ENCODE results near the gene RFPL4A. TPM values are rescaled to one million over a fixed set of nuclear protein-coding genes. Genes with fewer than 3 reads are reported as not detected.
"Not testable (repeated sequence)": the region's sequence is repeated elsewhere in the genome, so short reads cannot be mapped to it uniquely, and the experiment has no call there.

Gene RFPL4A
- total RNA-seq, 2 experiments from 2014 or later, result not detected

- H3K4me3 Mint-ChIP-seq; CTCF ChIA-PET; H3K36me3 Mint-ChIP-seq; ATAC-seq; H3K27me3 Mint-ChIP-seq; H3K9me3 Mint-ChIP-seq (ENCODE audit: low read depth); H3K4me1 Mint-ChIP-seq; H3K27ac Mint-ChIP-seq; DNase-seq: not testable (repeated sequence)
These were observed 2.1 kb upstream of the RFPL4A start for GRCh38 chr19:55756808-55757207.

GRCh38 chr19:55766466-55766865 is 7.6 kb downstream of the RFPL4A start:
- ATAC-seq, result no peak
- Mint-ChIP-seq H3K4me1 (no peaks in the 10 kb centered on the region), H3K9me3 (ENCODE audit: low read depth) (peaks cover 8% of the 10 kb centered on the region), H3K4me3 (no peak overlapping the region), H3K36me3 (no peaks in the 10 kb centered on the region), H3K27ac (no peak overlapping the region), H3K27me3 (peaks cover 4% of the 10 kb centered on the region)
- CTCF ChIA-PET, result no interaction called here
- no peak for DNase-seq

- H3K27ac Mint-ChIP-seq; H3K9me3 Mint-ChIP-seq (ENCODE audit: low read depth); H3K4me1 Mint-ChIP-seq; ATAC-seq; H3K27me3 Mint-ChIP-seq; H3K36me3 Mint-ChIP-seq; DNase-seq; H3K4me3 Mint-ChIP-seq; CTCF ChIA-PET: not testable (repeated sequence)
These were observed 9.9 kb downstream of the RFPL4A start, which contains the start of gene RFPL4AL1 for GRCh38 chr19:55768818-55769217. TSS of gene RFPL4AL1 (plus strand) at chr19:55769118. CDS start at chr19:55771805, 2,687 bp downstream.

GRCh38 chr19:55769632-55770031 is 10.7 kb downstream of the RFPL4A start:
- H3K27me3 Mint-ChIP-seq; H3K27ac Mint-ChIP-seq; H3K36me3 Mint-ChIP-seq; H3K4me1 Mint-ChIP-seq; DNase-seq; H3K9me3 Mint-ChIP-seq (ENCODE audit: low read depth); ATAC-seq; H3K4me3 Mint-ChIP-seq; CTCF ChIA-PET: not testable (repeated sequence)

- Mint-ChIP-seq H3K4me3 (no peak overlapping the region), H3K36me3 (no peaks in the 10 kb centered on the region), H3K27ac (no peak overlapping the region), H3K9me3 (ENCODE audit: low read depth) (peaks cover 2% of the 10 kb centered on the region), H3K4me1 (no peaks in the 10 kb centered on the region), H3K27me3 (no peaks in the 10 kb centered on the region)
- ATAC-seq, result no peak
- CTCF ChIA-PET, result no interaction called here
- no peak for DNase-seq
These were observed 18.6 kb downstream of the RFPL4A start for GRCh38 chr19:55777528-55777927.

GRCh38 chr19:55778331-55778730 is 19.4 kb downstream of the RFPL4A start:
- no peak overlapping the region for H3K27ac Mint-ChIP-seq
- H3K4me3 Mint-ChIP-seq, result no peak overlapping the region
- DNase-seq, result no peak
- ATAC-seq, result no peak
- H3K36me3 Mint-ChIP-seq, result no peaks in the 10 kb centered on the region
- CTCF ChIA-PET, result no interaction called here
- peaks cover 2% of the 10 kb centered on the region for H3K9me3 Mint-ChIP-seq (ENCODE audit: low read depth)
- H3K4me1 Mint-ChIP-seq, result no peaks in the 10 kb centered on the region
- H3K27me3 Mint-ChIP-seq, result no peaks in the 10 kb centered on the region

GRCh38 chr19:55781112-55781511 is 22.2 kb downstream of the RFPL4A start:
- no peaks in the 10 kb centered on the region for H3K36me3 Mint-ChIP-seq
- peaks cover 2% of the 10 kb centered on the region for H3K9me3 Mint-ChIP-seq (ENCODE audit: low read depth)
- no peak overlapping the region for H3K27ac Mint-ChIP-seq
- no peaks in the 10 kb centered on the region for H3K27me3 Mint-ChIP-seq
- CTCF ChIA-PET, result no interaction called here
- no peak for DNase-seq
- no peak for ATAC-seq
- no peak overlapping the region for H3K4me3 Mint-ChIP-seq
- H3K4me1 Mint-ChIP-seq, result no peaks in the 10 kb centered on the region

- H3K36me3 Mint-ChIP-seq, result no peaks in the 10 kb centered on the region
- H3K9me3 Mint-ChIP-seq (ENCODE audit: low read depth), result peaks cover 5% of the 10 kb centered on the region
- no peak overlapping the region for H3K4me3 Mint-ChIP-seq
- CTCF ChIA-PET, result interaction anchor here (0.7 kb wide), 1 partner anchor 850 kb away, joined by 3 read pairs; no protein-coding TSS in a partner anchor
- no peak for DNase-seq
- H3K4me1 Mint-ChIP-seq, result no peaks in the 10 kb centered on the region
- no peak overlapping the region for H3K27ac Mint-ChIP-seq
- no peaks in the 10 kb centered on the region for H3K27me3 Mint-ChIP-seq
- ATAC-seq, result no peak
These were observed 36.1 kb downstream of the RFPL4A start for GRCh38 chr19:55795021-55795420.

- Mint-ChIP-seq H3K36me3 (no peaks in the 10 kb centered on the region), H3K9me3 (ENCODE audit: low read depth) (peaks cover 9% of the 10 kb centered on the region), H3K4me3 (no peak overlapping the region), H3K27ac (no peak overlapping the region), H3K27me3 (no peaks in the 10 kb centered on the region), H3K4me1 (no peaks in the 10 kb centered on the region)
- DNase-seq (no peak), ATAC-seq (no peak)
- CTCF ChIA-PET, result no interaction called here
These were observed 42.5 kb downstream of the RFPL4A start for GRCh38 chr19:55801416-55801815.

GRCh38 chr19:55802281-55802680 is 43.4 kb downstream of the RFPL4A start:
- H3K4me3 Mint-ChIP-seq, result no peak overlapping the region
- CTCF ChIA-PET, result no interaction called here
- H3K27me3 Mint-ChIP-seq, result no peaks in the 10 kb centered on the region

GRCh38 chr19:55809381-55810058 is 50.6 kb downstream of the RFPL4A start:
- DNase-seq (peak; percentile 53), ATAC-seq (peak; percentile 60)
- no peaks in the 10 kb centered on the region for H3K27me3 Mint-ChIP-seq
- no peaks in the 10 kb centered on the region for H3K36me3 Mint-ChIP-seq
- no peak overlapping the region for H3K4me3 Mint-ChIP-seq
- no peak overlapping the region for H3K27ac Mint-ChIP-seq
- CTCF ChIA-PET, result interaction anchor here (1.1 to 1.7 kb wide), 5 partner anchors 106 to 256 kb away, joined by 3 to 13 read pairs (median 4); no protein-coding TSS in a partner anchor
- peaks cover 5% of the 10 kb centered on the region for H3K4me1 Mint-ChIP-seq
- H3K9me3 Mint-ChIP-seq (ENCODE audit: low read depth), result peaks cover 4% of the 10 kb centered on the region

More at GRCh38 chr19:55802281-55802680, 43.4 kb downstream of the RFPL4A start:
- Mint-ChIP-seq H3K4me1 (no peaks in the 10 kb centered on the region), H3K9me3 (ENCODE audit: low read depth) (peaks cover 9% of the 10 kb centered on the region), H3K27ac (no peak overlapping the region), H3K36me3 (no peaks in the 10 kb centered on the region)
- DNase-seq (no peak), ATAC-seq (no peak)

GRCh38 chr19:55811340-55811739 is 52.4 kb downstream of the RFPL4A start:
- H3K36me3 Mint-ChIP-seq, result no peaks in the 10 kb centered on the region

GRCh38 chr19:55812449-55812848 is 53.6 kb downstream of the RFPL4A start:
- H3K27ac Mint-ChIP-seq, result no peak overlapping the region
- H3K36me3 Mint-ChIP-seq, result no peaks in the 10 kb centered on the region
- H3K9me3 Mint-ChIP-seq (ENCODE audit: low read depth), result peaks cover 3% of the 10 kb centered on the region
- H3K27me3 Mint-ChIP-seq, result no peaks in the 10 kb centered on the region
- ATAC-seq (no peak), DNase-seq (no peak)
- CTCF ChIA-PET, result no interaction called here
- H3K4me3 Mint-ChIP-seq, result no peak overlapping the region
- peaks cover 5% of the 10 kb centered on the region for H3K4me1 Mint-ChIP-seq

More at GRCh38 chr19:55811340-55811739, 52.4 kb downstream of the RFPL4A start:
- ATAC-seq (no peak), DNase-seq (no peak)
- Mint-ChIP-seq H3K4me1 (peaks cover 5% of the 10 kb centered on the region), H3K4me3 (no peak overlapping the region), H3K27ac (no peak overlapping the region), H3K27me3 (no peaks in the 10 kb centered on the region), H3K9me3 (ENCODE audit: low read depth) (peaks cover 2% of the 10 kb centered on the region)
- CTCF ChIA-PET, result interaction anchor here (1.7 kb wide), 1 partner anchor 108 kb away, joined by 8 read pairs; no protein-coding TSS in a partner anchor
